ENCODE data around the gene PCID2.

The PCID2 gene

DNA sequence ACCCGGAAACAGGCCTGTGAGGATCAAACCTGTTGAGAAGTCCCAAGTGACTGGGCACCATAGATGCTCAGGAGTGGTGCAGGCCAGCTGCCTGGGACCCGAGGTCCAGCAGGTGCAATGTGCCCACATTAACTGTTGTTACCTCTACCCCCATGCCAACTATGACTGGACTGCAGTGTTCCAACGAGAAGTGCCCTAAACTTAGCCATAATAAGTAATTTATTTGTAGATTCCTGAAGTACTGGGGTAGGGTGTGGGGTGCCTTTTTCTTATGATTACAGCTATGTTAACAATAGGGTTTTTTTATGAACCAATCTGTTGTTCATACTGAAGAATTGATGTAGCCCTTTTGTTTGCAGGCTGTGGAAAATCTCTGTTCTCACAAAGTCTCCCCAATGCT lies 10.1 kb upstream of the PCID2 start:
- TF ChIP-seq, protein P1, sequence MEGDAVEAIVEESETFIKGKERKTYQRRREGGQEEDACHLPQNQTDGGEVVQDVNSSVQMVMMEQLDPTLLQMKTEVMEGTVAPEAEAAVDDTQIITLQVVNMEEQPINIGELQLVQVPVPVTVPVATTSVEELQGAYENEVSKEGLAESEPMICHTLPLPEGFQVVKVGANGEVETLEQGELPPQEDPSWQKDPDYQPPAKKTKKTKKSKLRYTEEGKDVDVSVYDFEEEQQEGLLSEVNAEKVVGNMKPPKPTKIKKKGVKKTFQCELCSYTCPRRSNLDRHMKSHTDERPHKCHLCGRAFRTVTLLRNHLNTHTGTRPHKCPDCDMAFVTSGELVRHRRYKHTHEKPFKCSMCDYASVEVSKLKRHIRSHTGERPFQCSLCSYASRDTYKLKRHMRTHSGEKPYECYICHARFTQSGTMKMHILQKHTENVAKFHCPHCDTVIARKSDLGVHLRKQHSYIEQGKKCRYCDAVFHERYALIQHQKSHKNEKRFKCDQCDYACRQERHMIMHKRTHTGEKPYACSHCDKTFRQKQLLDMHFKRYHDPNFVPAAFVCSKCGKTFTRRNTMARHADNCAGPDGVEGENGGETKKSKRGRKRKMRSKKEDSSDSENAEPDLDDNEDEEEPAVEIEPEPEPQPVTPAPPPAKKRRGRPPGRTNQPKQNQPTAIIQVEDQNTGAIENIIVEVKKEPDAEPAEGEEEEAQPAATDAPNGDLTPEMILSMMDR (IDR thresholded peaks at IDR 0.05; ENCODE audit: low read depth, low read length): no peak
- H3K4me3 ChIP-seq (ENCODE audit: low read depth, low read length): no peak overlapping the region

DNA sequence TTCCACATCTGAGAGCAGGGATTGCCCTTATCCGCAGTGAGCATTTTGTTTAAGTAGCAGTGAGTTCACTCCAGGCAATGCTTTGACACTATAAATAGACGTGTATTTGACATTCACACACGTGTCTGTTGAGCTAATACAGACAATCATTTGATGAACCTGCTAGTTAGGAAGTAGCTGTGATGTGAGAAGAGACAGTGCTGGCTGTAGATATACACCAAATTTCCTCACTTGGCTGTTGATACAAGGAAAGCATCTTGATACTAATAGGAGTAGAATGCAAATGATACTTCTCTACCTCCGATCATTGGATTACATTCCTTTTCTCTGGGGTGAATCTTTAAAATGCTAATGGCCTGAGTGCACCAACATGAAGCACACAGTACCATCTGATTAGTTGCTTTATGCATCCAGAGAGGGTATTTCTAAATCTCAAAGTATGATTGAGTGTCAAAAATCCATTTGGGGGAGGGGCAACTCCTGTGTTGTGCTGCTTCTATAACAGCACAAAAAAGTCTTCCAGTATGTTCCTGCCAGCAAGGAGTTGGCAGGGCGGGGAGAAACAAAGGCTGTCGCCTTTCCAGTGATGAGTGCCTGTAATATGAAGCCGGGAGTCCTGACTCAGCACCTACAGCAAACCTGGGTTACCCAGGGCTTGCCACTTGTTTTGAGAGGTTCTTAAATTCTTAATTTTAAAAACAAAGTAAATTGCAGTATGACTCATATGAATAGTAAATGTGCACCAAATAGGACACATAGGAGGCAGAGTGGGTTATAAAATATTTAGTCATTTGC lies 8.0 kb upstream of the PCID2 start:
- H3K4me3 ChIP-seq (ENCODE audit: low read depth, low read length): 0 out of 2 replicates have a peak overlapping the region, but pooled peaks have one; percentile 1
- TF ChIP-seq, protein P1 (IDR thresholded peaks at IDR 0.05; ENCODE audit: low read depth, low read length): no peak

DNA sequence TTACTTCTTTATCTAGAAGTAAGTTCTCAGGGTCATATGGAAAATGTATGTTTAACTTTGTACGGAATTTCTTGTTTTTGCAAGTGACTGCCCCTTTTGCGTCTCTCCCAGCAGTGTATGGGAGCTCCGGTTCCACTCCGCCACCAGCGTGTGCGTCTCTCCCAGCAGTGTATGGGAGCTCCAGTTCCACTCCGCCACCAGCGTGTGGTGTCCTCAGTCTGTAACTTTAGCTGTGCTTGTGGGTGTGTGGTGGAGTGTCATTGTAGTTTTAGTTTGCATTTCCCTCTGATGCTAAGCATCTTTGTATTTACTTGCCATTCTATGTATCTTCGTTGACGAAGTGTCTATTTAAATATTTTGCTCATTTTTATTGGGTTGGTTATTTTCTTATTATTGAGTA lies 3.3 kb upstream of the PCID2 start:
- TF ChIP-seq, protein P1 (IDR thresholded peaks at IDR 0.05; ENCODE audit: low read depth, low read length): 0 out of 2 replicates have a peak, but pooled peaks have one; percentile 9

DNA sequence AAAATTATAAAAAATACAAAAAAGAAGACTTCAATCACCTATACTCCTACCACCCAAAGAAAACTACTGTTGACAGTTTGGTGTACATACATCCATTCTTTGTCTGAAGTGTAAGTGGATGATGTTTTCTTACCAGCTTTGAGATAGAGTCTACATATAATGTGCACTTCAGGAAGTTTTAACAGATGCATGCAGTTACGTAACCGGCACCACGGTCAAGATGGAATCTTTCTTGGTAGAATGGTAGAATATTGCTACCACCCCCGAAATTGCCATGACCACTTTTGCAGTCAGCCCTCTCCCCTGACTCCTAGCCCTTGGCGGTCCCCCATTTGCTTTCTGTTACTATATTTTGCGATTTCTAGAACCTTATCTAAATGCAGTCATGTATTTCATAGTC lies 2.4 kb upstream of the PCID2 start:
- H3K4me3 ChIP-seq (ENCODE audit: low read depth, low read length): peak overlapping the region; percentile 79
- TF ChIP-seq, protein P1 (IDR thresholded peaks at IDR 0.05; ENCODE audit: low read depth, low read length): no peak

More for the DNA sequence above, 3.3 kb upstream of the PCID2 start:
- no peak overlapping the region for H3K4me3 ChIP-seq (ENCODE audit: low read depth, low read length)

DNA sequence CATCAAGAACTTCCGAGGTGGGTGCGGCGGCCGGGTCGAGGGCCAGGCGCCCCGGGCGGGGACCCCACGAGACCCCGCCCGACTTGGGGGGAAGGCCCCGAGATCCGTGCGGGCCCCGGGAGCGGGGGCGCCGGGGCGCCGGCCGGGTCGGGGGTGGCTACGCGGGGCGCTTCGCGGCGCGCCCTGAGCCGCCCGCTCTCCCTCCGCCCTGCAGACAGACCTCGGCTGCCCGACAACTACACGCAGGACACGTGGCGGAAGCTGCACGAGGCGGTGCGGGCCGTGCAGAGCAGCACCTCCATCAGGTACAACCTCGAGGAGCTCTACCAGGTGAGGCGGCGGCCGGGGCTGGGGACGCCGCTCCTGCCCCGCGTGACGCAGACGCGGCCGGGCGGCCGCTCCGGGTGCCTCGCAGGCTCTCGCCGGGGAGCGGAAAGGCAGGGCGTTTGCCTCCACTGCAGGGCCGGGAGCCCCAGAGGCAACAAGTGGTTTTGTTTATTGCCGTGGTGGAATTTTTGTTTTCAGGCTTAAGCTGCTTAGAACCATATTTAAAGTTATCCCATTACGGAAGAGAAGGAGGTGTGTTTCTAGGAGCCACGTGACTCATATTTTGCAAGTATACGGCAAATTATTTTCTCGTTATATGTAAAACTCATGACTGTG lies 1.4 kb upstream of the PCID2 start:
- TF ChIP-seq, protein P1 (IDR thresholded peaks at IDR 0.05; ENCODE audit: low read depth, low read length): no peak
- peak overlapping the region; percentile 79 for H3K4me3 ChIP-seq (ENCODE audit: low read depth, low read length)

DNA sequence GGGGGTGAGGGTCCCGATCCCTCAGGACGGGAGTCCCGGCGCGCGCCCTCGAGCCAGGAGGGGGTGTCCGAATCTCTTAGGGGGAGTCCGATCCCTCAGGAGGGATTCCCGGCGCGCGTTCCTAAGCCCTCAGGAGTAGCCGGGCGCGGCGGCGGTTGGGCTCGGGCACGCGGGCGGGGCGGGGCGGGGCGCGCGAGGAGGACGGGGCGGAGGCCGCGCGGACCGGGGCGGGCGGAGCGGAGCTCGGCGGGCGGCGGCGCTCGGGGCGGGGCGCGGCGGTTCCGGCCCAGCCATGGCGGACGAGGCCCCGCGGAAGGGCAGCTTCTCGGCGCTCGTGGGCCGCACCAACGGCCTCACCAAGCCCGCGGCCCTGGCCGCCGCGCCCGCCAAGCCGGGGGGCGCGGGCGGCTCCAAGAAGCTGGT lies 878 bp upstream of the PCID2 start, which contains the start of gene CUL4A:
Gene CUL4A, plus strand, starts transcription at position 278 of the 423 bp plus-strand sequence. Its CDS starts 15 bp downstream, at position 293.
- TF ChIP-seq, protein P1 (IDR thresholded peaks at IDR 0.05; ENCODE audit: low read depth, low read length): no peak
- H3K4me3 ChIP-seq (ENCODE audit: low read depth, low read length): peak within 1 kb of the TSS; percentile 88
